ENCODE results near the gene GINS2.

Gene GINS2

GRCh38 chr16:85688586-85689284 lies at the start of gene GINS2:
Gene GINS2, minus strand, starts transcription at chr16:85688954. Its CDS starts 56 bp downstream, at chr16:85688898.
- peak; percentile 83 for DNase-seq

- DNase-seq, result no peak
These were observed 48.2 kb upstream of the GINS2 start for GRCh38 chr16:85736921-85737320.

GRCh38 chr16:85735946-85736345 lies 47.2 kb upstream of the GINS2 start:
- no peak for DNase-seq

- DNase-seq, result no peak
These were observed 46.5 kb upstream of the GINS2 start for GRCh38 chr16:85735225-85735635.

GRCh38 chr16:85734311-85735017 lies 45.7 kb upstream of the GINS2 start:
- DNase-seq, result no peak

GRCh38 chr16:85733839-85734170 lies 45.1 kb upstream of the GINS2 start:
- no peak for DNase-seq

GRCh38 chr16:85733155-85733838 lies 44.5 kb upstream of the GINS2 start:
- no peak for DNase-seq

GRCh38 chr16:85731179-85731578 lies 42.4 kb upstream of the GINS2 start:
- DNase-seq, result no peak

- DNase-seq, result no peak
These were observed 41.4 kb upstream of the GINS2 start for GRCh38 chr16:85730186-85730465.

- DNase-seq, result no peak
These were observed 40.9 kb upstream of the GINS2 start for GRCh38 chr16:85729452-85730185.

GRCh38 chr16:85728879-85729278 lies 40.1 kb upstream of the GINS2 start:
- no peak for DNase-seq

- DNase-seq, result no peak
These were observed 36.2 kb upstream of the GINS2 start for GRCh38 chr16:85724936-85725335.

GRCh38 chr16:85724126-85724879 lies 35.5 kb upstream of the GINS2 start:
- DNase-seq, result no peak

- no peak for DNase-seq
These were observed 33.6 kb upstream of the GINS2 start for GRCh38 chr16:85722128-85722893.

- DNase-seq, result peak; percentile 74
These were observed 31.5 kb upstream of the GINS2 start for GRCh38 chr16:85720302-85720637.

- DNase-seq, result no peak
These were observed 31.0 kb upstream of the GINS2 start for GRCh38 chr16:85719605-85720301.

GRCh38 chr16:85718682-85719081 lies 29.9 kb upstream of the GINS2 start:
- DNase-seq, result no peak

GRCh38 chr16:85718153-85718477 lies 29.4 kb upstream of the GINS2 start:
- DNase-seq, result no peak

- DNase-seq, result peak; percentile 49
These were observed 28.8 kb upstream of the GINS2 start for GRCh38 chr16:85717393-85718152.

GRCh38 chr16:85716680-85717038 lies 27.9 kb upstream of the GINS2 start:
- no peak for DNase-seq
